Uterus (tissue), 2 donors: ENCODE data around the gene MTRR.

Source experiments
- CTCF ChIP-seq, 4 experiments: fragments of 200-600 bp in 2 of 4; fragments of 450-650 bp in 2 of 4; sonication (generic) in 2 of 4; IDR thresholded peaks; one replicate each; pipeline ENCODE4 v1.5.1; 2016 to 2019; ENCODE audit warnings: antibody characterized with exemption in 4 of 4, mild to moderate bottlenecking in 2 of 4, moderate library complexity in 1 of 4
- POLR2A ChIP-seq, 2 donors: fragments of 450-650 bp; IDR thresholded peaks; one replicate each; pipeline ENCODE4 v1.6.1; 2016; ENCODE audit warnings: antibody characterized with exemption in 2 of 2, mild to moderate bottlenecking in 1 of 2, moderate library complexity in 1 of 2

GRCh38 chr5:7930011-7930410 lies 61.1 kb downstream of the MTRR start:
- no peak for TF ChIP-seq POLR2A (IDR thresholded peaks at IDR 0.05)
- no peak for TF ChIP-seq CTCF (IDR thresholded peaks at IDR 0.05)
